ENCODE results near the gene FASTKD1. TPM values are rescaled to one million over a fixed set of nuclear protein-coding genes. Genes with fewer than 3 reads are reported as not detected.
"Not testable (repeated sequence)": the region's sequence is repeated elsewhere in the genome, so short reads cannot be mapped to it uniquely, and the experiment has no call there.

FASTKD1 gene
- total RNA-seq, 1 experiment from 2014 or later: 37.6 TPM

DNA sequence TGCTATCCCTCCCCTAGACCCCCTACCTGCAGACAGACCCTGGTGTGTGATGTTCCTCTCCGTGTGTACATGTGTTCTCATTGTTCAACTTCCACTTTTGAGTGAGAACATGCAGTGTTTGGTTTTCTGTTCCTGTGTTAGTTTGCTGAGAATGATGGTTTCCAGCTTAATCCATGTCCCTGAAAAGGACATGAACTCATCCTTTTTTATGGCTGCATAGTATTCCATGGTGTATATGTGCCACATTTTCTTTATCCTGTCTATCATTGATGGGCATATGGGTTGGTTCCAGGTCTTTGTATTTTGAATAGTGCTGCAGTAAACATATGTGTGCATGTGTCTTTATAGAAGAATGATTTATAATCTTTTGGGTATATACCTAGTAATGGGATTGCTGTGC, 42.3 kb upstream of the FASTKD1 start:
- DNase-seq (ENCODE audit: low read depth, low spot score); H3K27me3 ChIP-seq (ENCODE audit: insufficient read depth, low read length); H3K4me3 ChIP-seq (replicated peaks in 1 of 2; ENCODE audit: low read depth in 1 of 2, low read length in 2 of 2); H3K4me1 ChIP-seq (ENCODE audit: control insufficient read depth in 1 of 2, insufficient read depth in 2 of 2, low read length in 2 of 2); H3K9ac ChIP-seq (ENCODE audit: low read length); H3K9me3 ChIP-seq (ENCODE audit: control insufficient read depth in 1 of 2, insufficient read depth in 1 of 2, low read depth in 1 of 2, low read length in 2 of 2); H4K20me1 ChIP-seq (ENCODE audit: insufficient read depth); H3K9me2 ChIP-seq (ENCODE audit: insufficient read depth); intact Hi-C loops (cut with micrococcal nuclease); CTCF ChIA-PET; BruUV-seq (replicated peaks); POLR2A ChIA-PET; H3K4me2 ChIP-seq (ENCODE audit: low read length); ATAC-seq; RAD21 ChIA-PET (ENCODE audit: low non-redundant PET in 1 of 2, low total read pairs in 2 of 2, uncharacterized antibody in 2 of 2, unreplicated experiment in 2 of 2); H2AFZ ChIP-seq (ENCODE audit: low read depth, low read length, poor library complexity, severe bottlenecking); H3K27ac ChIP-seq (ENCODE audit: low read depth, low read length): not testable (repeated sequence)
- H3K79me2 ChIP-seq (ENCODE audit: insufficient read depth, low read length): peaks cover 51% of the 10 kb centered on the region
- H3K36me3 ChIP-seq (ENCODE audit: control insufficient read depth in 1 of 2, insufficient read depth in 2 of 2, low read length in 2 of 2): peaks cover 15 to 17% of the 10 kb centered on the region in 2 experiments; a peak in 3 of 4 replicates

GRCh38 chr2:169613876-169614275, 40.2 kb upstream of the FASTKD1 start:
- ChIA-PET RAD21 (ENCODE audit: low non-redundant PET in 1 of 2, low total read pairs in 2 of 2, uncharacterized antibody in 2 of 2, unreplicated experiment in 2 of 2) (no interaction called here), POLR2A (no interaction called here), CTCF (no interaction called here)
- H3K4me1 ChIP-seq (ENCODE audit: control insufficient read depth in 1 of 2, insufficient read depth in 2 of 2, low read length in 2 of 2): no peaks in the 10 kb centered on the region
- no peaks in the 10 kb centered on the region for H3K27me3 ChIP-seq (ENCODE audit: insufficient read depth, low read length)
- no peaks in the 10 kb centered on the region for H3K9me3 ChIP-seq (ENCODE audit: control insufficient read depth in 1 of 2, insufficient read depth in 1 of 2, low read depth in 1 of 2, low read length in 2 of 2)
- no peak overlapping the region for H3K27ac ChIP-seq (ENCODE audit: low read depth, low read length)
- H4K20me1 ChIP-seq (ENCODE audit: insufficient read depth): no peaks in the 10 kb centered on the region
- no TSS peak for BruUV-seq (replicated peaks)
- no peak overlapping the region for H2AFZ ChIP-seq (ENCODE audit: low read depth, low read length, poor library complexity, severe bottlenecking)
- H3K4me2 ChIP-seq (ENCODE audit: low read length): no peak overlapping the region
- no peak overlapping the region for H3K9ac ChIP-seq (ENCODE audit: low read length)
- H3K4me3 ChIP-seq (replicated peaks in 1 of 2; ENCODE audit: low read depth in 1 of 2, low read length in 2 of 2): no peak overlapping the region
- ATAC-seq: no peak
- peaks cover 20 to 21% of the 10 kb centered on the region in 2 experiments; a peak in 3 of 4 replicates for H3K36me3 ChIP-seq (ENCODE audit: control insufficient read depth in 1 of 2, insufficient read depth in 2 of 2, low read length in 2 of 2)
- H3K79me2 ChIP-seq (ENCODE audit: insufficient read depth, low read length): peaks cover 35% of the 10 kb centered on the region
- no peaks in the 10 kb centered on the region for H3K9me2 ChIP-seq (ENCODE audit: insufficient read depth)
- DNase-seq (ENCODE audit: low read depth, low spot score): no peak
- intact Hi-C loops (cut with micrococcal nuclease): no loop called here
- TF ChIP-seq JUND (IDR thresholded peaks at IDR 0.05) (no peak), ZNF274 (IDR thresholded peaks at IDR 0.05; ENCODE audit: low read depth, low read length) (no peak), SP1 (IDR thresholded peaks at IDR 0.05; ENCODE audit: low read depth) (no peak), EGR1 (IDR thresholded peaks at IDR 0.05; ENCODE audit: low read depth) (no peak), CBX3 (IDR thresholded peaks at IDR 0.05; ENCODE audit: low read depth) (no peak), ELF1 (IDR thresholded peaks at IDR 0.05; ENCODE audit: borderline replicate concordance, low read depth) (no peak), TCF7L2 (IDR thresholded peaks at IDR 0.05; ENCODE audit: borderline replicate concordance, extremely low read depth, insufficient read depth, insufficient read length) (no peak), POLR2A (IDR thresholded peaks at IDR 0.05; ENCODE audit: borderline replicate concordance, extremely low read depth, insufficient read depth, insufficient read length) (no peak), REST (IDR thresholded peaks at IDR 0.05; ENCODE audit: low read depth) (no peak), SIN3A (IDR thresholded peaks at IDR 0.05; ENCODE audit: low read depth) (no peak), YY1 (IDR thresholded peaks at IDR 0.05; ENCODE audit: extremely low read depth, insufficient replicate concordance, low read depth, low read length) (no peak), MAX (IDR thresholded peaks at IDR 0.05) (no peak), FOSL1 (IDR thresholded peaks at IDR 0.05; ENCODE audit: low read depth) (no peak), CEBPB (IDR thresholded peaks at IDR 0.05; ENCODE audit: low read depth) (no peak)
- TF ChIP-seq, protein P1, sequence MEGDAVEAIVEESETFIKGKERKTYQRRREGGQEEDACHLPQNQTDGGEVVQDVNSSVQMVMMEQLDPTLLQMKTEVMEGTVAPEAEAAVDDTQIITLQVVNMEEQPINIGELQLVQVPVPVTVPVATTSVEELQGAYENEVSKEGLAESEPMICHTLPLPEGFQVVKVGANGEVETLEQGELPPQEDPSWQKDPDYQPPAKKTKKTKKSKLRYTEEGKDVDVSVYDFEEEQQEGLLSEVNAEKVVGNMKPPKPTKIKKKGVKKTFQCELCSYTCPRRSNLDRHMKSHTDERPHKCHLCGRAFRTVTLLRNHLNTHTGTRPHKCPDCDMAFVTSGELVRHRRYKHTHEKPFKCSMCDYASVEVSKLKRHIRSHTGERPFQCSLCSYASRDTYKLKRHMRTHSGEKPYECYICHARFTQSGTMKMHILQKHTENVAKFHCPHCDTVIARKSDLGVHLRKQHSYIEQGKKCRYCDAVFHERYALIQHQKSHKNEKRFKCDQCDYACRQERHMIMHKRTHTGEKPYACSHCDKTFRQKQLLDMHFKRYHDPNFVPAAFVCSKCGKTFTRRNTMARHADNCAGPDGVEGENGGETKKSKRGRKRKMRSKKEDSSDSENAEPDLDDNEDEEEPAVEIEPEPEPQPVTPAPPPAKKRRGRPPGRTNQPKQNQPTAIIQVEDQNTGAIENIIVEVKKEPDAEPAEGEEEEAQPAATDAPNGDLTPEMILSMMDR (IDR thresholded peaks at IDR 0.05 in 2 of 3, conservative IDR thresholded peaks at IDR 0.05 in 1 of 3; ENCODE audit: borderline replicate concordance in 1 of 3, insufficient read depth in 1 of 3, low read depth in 2 of 3, low read length in 2 of 3): no peak
- TF ChIP-seq, protein P2, sequence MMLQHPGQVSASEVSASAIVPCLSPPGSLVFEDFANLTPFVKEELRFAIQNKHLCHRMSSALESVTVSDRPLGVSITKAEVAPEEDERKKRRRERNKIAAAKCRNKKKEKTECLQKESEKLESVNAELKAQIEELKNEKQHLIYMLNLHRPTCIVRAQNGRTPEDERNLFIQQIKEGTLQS (IDR thresholded peaks at IDR 0.05): no peak

All from HCT116 (cell line).